Trophoblast cell (in vitro differentiated cells and primary cell): ENCODE data around the gene GNB1.

Experiments used
- DNase-seq, 2 donors: peaks; one replicate each; pipeline ENCODE4 v3.0.0-alpha.2; 2016
- H2AFZ ChIP-seq: 2 replicates; pipeline ENCODE4 v1.6.1; 2013; ENCODE audit warnings: low read length, moderate library complexity, mild to moderate bottlenecking; ENCODE audit not compliant: insufficient read depth, poor library complexity
- H2AK5ac ChIP-seq: 2 replicates; pipeline ENCODE4 v1.6.1; 2013; ENCODE audit warnings: mild to moderate bottlenecking, low read length
- H2BK120ac ChIP-seq: 2 replicates; pipeline ENCODE4 v1.6.1; 2013; ENCODE audit warnings: low read length, mild to moderate bottlenecking, moderate library complexity; ENCODE audit not compliant: insufficient read depth, poor library complexity
- H2BK12ac ChIP-seq: 2 replicates; pipeline ENCODE4 v1.6.1; 2013; ENCODE audit warnings: mild to moderate bottlenecking, low read length, moderate library complexity
- H2BK5ac ChIP-seq: 2 replicates; pipeline ENCODE4 v1.6.1; 2013; ENCODE audit warnings: low read length, low read depth, moderate library complexity, mild to moderate bottlenecking; ENCODE audit not compliant: poor library complexity
- H3K14ac ChIP-seq: 2 replicates; pipeline ENCODE4 v1.6.1; 2013; ENCODE audit warnings: mild to moderate bottlenecking, low read length
- H3K18ac ChIP-seq: 2 replicates; pipeline ENCODE4 v1.6.1; 2013; ENCODE audit warnings: mild to moderate bottlenecking, low read length
- H3K23ac ChIP-seq: 2 replicates; pipeline ENCODE4 v1.6.1; 2013; ENCODE audit warnings: low read length
- H3K27ac ChIP-seq: 2 replicates; pipeline ENCODE4 v1.5.1; 2013; ENCODE audit warnings: low read depth, mild to moderate bottlenecking, inconsistent platforms, low read length, moderate library complexity
- H3K27me3 ChIP-seq: 2 replicates; pipeline ENCODE4 v1.6.1; 2013; ENCODE audit warnings: inconsistent platforms, mild to moderate bottlenecking, low read length, moderate library complexity; ENCODE audit not compliant: insufficient read depth
- H3K36me3 ChIP-seq, 2 experiments: 1 replicate in 1 of 2; 2 replicates in 1 of 2; pipeline ENCODE4 v1.6.1; 2013; ENCODE audit warnings: low read length in 2 of 2, mild to moderate bottlenecking in 2 of 2, moderate library complexity in 1 of 2; ENCODE audit not compliant: insufficient read depth in 2 of 2, control insufficient read depth in 1 of 2
- H3K4ac ChIP-seq: 2 replicates; pipeline ENCODE4 v1.6.1; 2013; ENCODE audit warnings: low read depth, mild to moderate bottlenecking, low read length, moderate library complexity
- H3K4me1 ChIP-seq, 2 experiments: 1 replicate in 1 of 2; 2 replicates in 1 of 2; pipeline ENCODE4 v1.6.1; 2013; ENCODE audit warnings: low read length in 2 of 2, mild to moderate bottlenecking in 2 of 2, moderate library complexity in 1 of 2; ENCODE audit not compliant: insufficient read depth in 2 of 2, control insufficient read depth in 1 of 2
- H3K4me2 ChIP-seq: 2 replicates; pipeline ENCODE4 v1.6.1; 2013; ENCODE audit warnings: inconsistent platforms, mild to moderate bottlenecking, low read length, moderate library complexity
- H3K4me3 ChIP-seq: 2 replicates; pipeline ENCODE4 v1.5.1; 2013; ENCODE audit warnings: mild to moderate bottlenecking, low read depth, low read length, inconsistent platforms
- H3K79me1 ChIP-seq: one replicate; pipeline ENCODE4 v1.6.1; 2013; ENCODE audit warnings: low read length
- H3K79me2 ChIP-seq: 2 replicates; pipeline ENCODE4 v1.6.1; 2013; ENCODE audit warnings: low read length, mild to moderate bottlenecking; ENCODE audit not compliant: control insufficient read depth, insufficient read depth, poor library complexity
- H3K9ac ChIP-seq: 2 replicates; pipeline ENCODE4 v1.6.1; 2013; ENCODE audit warnings: mild to moderate bottlenecking, low read length
- H3K9me3 ChIP-seq: 2 replicates; pipeline ENCODE4 v1.6.1; 2013; ENCODE audit warnings: low read depth, mild to moderate bottlenecking, control low read depth, inconsistent platforms, low read length; ENCODE audit not compliant: insufficient read depth
- H4K12ac ChIP-seq: 2 replicates; pipeline ENCODE4 v1.6.1; 2013; ENCODE audit warnings: low read depth, mild to moderate bottlenecking, low read length, moderate library complexity
- H4K8ac ChIP-seq: 2 replicates; pipeline ENCODE4 v1.6.1; 2013; ENCODE audit warnings: low read depth, mild to moderate bottlenecking, low read length, moderate library complexity
- H4K91ac ChIP-seq: one replicate; pipeline ENCODE4 v1.6.1; 2013; ENCODE audit warnings: low read depth, mild to moderate bottlenecking, low read length, moderate library complexity
- WGBS: extraction: QIAGEN DNeasy Blood & Tissue Kit; methylation state at CpG from one replicate; pipeline ENCODE4 v1.1.7; 2013; ENCODE audit warnings: missing lambda C conversion rate; ENCODE audit not compliant: insufficient read length, insufficient coverage; ENCODE audit errors: extremely low coverage; 5-methylcytosine and 5-hydroxymethylcytosine counted together

The GNB1 gene

DNA sequence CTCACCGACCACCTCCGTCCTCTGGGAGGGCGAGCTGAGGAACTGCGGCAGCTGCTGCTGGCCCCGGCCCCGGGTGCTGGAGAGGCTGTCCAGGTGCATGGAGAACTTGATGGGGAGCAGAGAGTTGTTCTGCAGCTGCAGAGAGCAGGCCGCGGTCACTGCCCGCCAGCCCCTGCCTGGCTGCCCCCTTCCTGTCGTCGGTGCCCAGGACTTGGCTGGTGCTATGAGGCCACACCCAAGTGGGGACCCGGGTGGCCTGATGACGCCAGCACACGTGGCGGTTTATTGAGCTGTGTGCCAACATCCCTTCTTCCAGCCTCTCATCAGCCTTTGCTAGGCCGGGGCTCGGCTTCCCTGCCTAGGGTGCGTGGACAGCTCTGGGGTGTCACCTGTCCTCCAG is 33.5 kb upstream of the GNB1 start:
- Histone ChIP-seq H2AK5ac (no peak overlapping the region), H3K9me3 (peaks cover 13% of the 10 kb centered on the region), H2AFZ (no peak overlapping the region), H2BK5ac (no peak overlapping the region), H3K4me2 (no peak overlapping the region), H3K79me1 (peaks cover 3% of the 10 kb centered on the region), H3K4me1 (peaks cover 5% of the 10 kb centered on the region in 2 experiments), H3K18ac (no peak overlapping the region), H3K27me3 (no peaks in the 10 kb centered on the region), H2BK12ac (no peak overlapping the region), H3K14ac (no peak overlapping the region), H3K79me2 (no peaks in the 10 kb centered on the region), H3K4ac (no peak overlapping the region), H2BK120ac (no peak overlapping the region), H3K4me3 (no peak overlapping the region), H3K9ac (no peak overlapping the region), H3K27ac (no peak overlapping the region), H4K8ac (no peak overlapping the region), H3K23ac (no peak overlapping the region), H3K36me3 (no peaks in the 10 kb centered on the region), H4K91ac (no peak overlapping the region), H4K12ac (no peak overlapping the region)
- WGBS: no CpG with 5 or more reads among the region's 18 CpGs
- DNase-seq: no peak

DNA sequence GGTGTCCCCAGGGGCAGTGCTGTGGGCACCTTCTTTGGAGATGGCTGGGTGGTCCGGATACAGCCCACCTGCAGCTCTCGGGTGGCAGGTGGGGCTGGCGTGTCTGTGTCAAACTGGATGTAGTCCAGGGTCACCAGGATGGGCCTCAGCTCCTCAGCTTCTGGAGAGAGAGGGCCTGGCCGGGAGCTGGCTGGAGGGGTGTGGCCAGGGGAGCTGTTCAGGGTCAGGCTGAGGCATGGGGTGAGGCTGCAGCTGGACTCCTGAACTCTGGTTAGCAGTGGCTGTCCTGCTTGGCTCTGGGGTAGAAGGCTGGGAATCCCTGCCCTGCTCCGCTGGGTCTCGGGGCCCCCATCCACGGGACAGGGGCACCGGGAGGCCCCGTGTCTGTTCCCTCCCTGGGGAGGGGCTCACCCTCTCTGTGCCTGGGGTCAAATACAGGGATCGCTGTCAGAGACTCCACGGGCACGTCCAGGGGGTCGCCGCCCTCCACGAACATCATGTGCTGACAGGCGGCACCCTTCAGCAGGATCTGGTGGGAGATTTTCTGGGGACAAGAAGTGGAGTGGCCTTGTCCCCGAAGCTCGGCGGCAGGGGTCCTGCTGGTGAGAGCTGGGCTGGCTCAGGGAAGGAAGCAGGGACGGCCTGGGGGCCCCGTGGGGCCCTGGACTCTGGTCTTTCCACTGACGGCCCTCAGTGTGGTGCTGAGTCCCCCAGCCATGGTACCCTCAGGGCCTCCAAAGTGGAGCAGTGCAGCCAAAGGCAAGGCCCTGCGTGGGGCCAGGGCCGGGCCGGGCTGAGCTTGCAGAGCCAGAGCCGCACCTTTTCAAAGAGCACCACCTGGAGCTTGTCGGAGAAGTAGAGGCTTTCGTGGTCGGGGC is 32.3 kb upstream of the GNB1 start:
- Histone ChIP-seq H2AFZ (no peak overlapping the region), H2BK120ac (no peak overlapping the region), H2BK5ac (no peak overlapping the region)

DNA sequence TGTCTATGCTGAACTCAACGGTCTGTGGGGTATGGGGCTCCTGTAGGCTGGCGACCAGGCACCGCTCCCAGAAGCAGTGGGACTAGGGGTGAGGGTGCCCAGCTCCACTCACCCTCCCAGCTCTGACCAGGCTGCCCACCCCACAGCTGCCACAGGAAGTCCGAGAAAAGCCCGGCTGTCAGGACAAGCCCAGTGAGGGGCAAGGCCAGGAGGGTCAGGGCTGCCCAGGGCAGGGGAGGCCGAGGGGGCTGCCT is 31.7 kb upstream of the GNB1 start:
- Histone ChIP-seq H4K12ac (no peak overlapping the region), H3K4me2 (no peak overlapping the region), H3K27ac (no peak overlapping the region), H3K36me3 (no peaks in the 10 kb centered on the region), H2BK12ac (no peak overlapping the region), H3K4me1 (peaks cover 12 to 13% of the 10 kb centered on the region in 2 experiments), H3K9ac (no peak overlapping the region), H3K27me3 (no peaks in the 10 kb centered on the region), H3K79me1 (peaks cover 3% of the 10 kb centered on the region), H3K18ac (no peak overlapping the region), H4K8ac (no peak overlapping the region), H3K23ac (no peak overlapping the region), H2AK5ac (no peak overlapping the region), H3K4me3 (no peak overlapping the region), H2BK120ac (no peak overlapping the region), H4K91ac (no peak overlapping the region), H3K4ac (no peak overlapping the region), H3K79me2 (no peaks in the 10 kb centered on the region), H2AFZ (no peak overlapping the region), H3K14ac (no peak overlapping the region), H2BK5ac (no peak overlapping the region), H3K9me3 (peaks cover 13% of the 10 kb centered on the region)
- DNase-seq: no peak
- WGBS: no CpG with 5 or more reads among the region's 6 CpGs

More for the DNA sequence above, 32.3 kb upstream of the GNB1 start:
- H3K4ac ChIP-seq: no peak overlapping the region
- no peak overlapping the region for H2AK5ac ChIP-seq
- H3K14ac ChIP-seq: no peak overlapping the region
- H3K27ac ChIP-seq: no peak overlapping the region
- no peak overlapping the region for H3K4me3 ChIP-seq
- no peak overlapping the region for H3K23ac ChIP-seq
- no peak overlapping the region for H2BK12ac ChIP-seq
- H3K79me1 ChIP-seq: peaks cover 3% of the 10 kb centered on the region
- H3K9ac ChIP-seq: no peak overlapping the region
- no peaks in the 10 kb centered on the region for H3K27me3 ChIP-seq
- H4K91ac ChIP-seq: no peak overlapping the region
- H4K8ac ChIP-seq: no peak overlapping the region
- H3K18ac ChIP-seq: no peak overlapping the region
- peaks cover 12% of the 10 kb centered on the region in 2 experiments for H3K4me1 ChIP-seq
- no peak overlapping the region for H4K12ac ChIP-seq
- no peaks in the 10 kb centered on the region for H3K79me2 ChIP-seq
- peaks cover 11% of the 10 kb centered on the region for H3K9me3 ChIP-seq
- no CpG with 5 or more reads among the region's 29 CpGs for WGBS
- DNase-seq: no peak
- no peaks in the 10 kb centered on the region for H3K36me3 ChIP-seq
- no peak overlapping the region for H3K4me2 ChIP-seq

DNA sequence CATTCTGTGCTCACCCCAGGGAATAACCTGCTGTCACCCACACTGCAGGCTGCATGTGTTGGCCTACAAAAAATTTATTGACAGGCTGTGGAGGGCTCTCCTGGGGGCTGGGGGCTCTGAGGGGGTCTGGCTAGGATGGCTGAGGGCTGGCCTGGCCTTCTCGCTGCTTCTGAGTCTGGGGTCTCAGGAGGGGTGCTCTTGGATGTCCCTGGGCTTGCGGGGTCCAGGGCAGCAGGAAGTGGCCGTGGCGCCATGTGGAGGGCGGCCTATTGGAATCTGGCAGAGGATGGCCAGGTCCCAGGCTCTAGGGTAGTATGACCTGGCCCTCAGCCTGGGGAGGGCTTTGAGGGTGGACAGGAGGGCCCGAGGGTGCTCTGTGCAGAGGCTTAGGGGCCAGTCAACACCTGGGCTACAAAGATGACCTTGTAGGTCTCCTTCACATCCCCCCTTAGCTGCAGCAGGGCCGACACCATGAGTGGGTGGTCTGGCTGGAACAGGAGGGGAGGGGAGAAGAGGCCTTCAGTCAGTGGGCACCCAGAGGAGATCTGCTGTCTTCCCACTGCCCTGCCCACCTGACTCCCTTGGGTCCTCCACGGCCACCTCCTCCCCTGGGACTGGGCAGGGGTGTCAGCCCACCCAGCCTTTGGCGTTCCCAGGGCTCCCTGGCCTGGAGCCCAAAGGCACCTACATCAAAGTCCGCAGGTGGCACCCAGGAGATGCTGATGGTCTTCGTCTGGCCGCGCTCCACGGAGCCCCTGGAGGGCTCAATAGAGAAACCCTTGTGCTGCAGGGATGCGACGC is 31.2 kb upstream of the GNB1 start:
- Histone ChIP-seq H3K4ac (no peak overlapping the region), H3K14ac (no peak overlapping the region), H4K12ac (no peak overlapping the region), H2BK120ac (no peak overlapping the region), H2BK12ac (no peak overlapping the region), H3K27me3 (no peaks in the 10 kb centered on the region), H3K27ac (no peak overlapping the region), H4K8ac (no peak overlapping the region), H3K18ac (no peak overlapping the region), H3K79me1 (peaks cover 3% of the 10 kb centered on the region), H4K91ac (no peak overlapping the region), H2BK5ac (no peak overlapping the region), H3K4me3 (no peak overlapping the region), H3K36me3 (no peaks in the 10 kb centered on the region), H3K4me2 (no peak overlapping the region), H3K9me3 (peaks cover 13% of the 10 kb centered on the region), H2AK5ac (no peak overlapping the region), H2AFZ (no peak overlapping the region), H3K9ac (no peak overlapping the region), H3K79me2 (no peaks in the 10 kb centered on the region), H3K4me1 (peaks cover 12 to 13% of the 10 kb centered on the region in 2 experiments), H3K23ac (no peak overlapping the region)
- DNase-seq: no peak
- WGBS: no CpG with 5 or more reads among the region's 16 CpGs
